Thoracic aorta (tissue), 2 donors: ENCODE measurements around the gene SORCS1. TPM values are rescaled to one million over a fixed set of nuclear protein-coding genes. Genes with fewer than 3 reads are reported as not detected.

Experiments
- ATAC-seq: fragments of 150-250 bp; one replicate; pipeline ENCODE4 v1.8.0; 2017; ENCODE audit warnings: low read depth; ENCODE audit not compliant: insufficient number of reproducible peaks, low FRiP score
- DNase-seq: peaks from one replicate; pipeline ENCODE4 v3.0.0-alpha.2; 2020; ENCODE audit warnings: low spot score
- H3K27ac ChIP-seq, 2 donors: fragments of 200-600 bp; sonication (generic); 1 replicate in 1 of 2; 2 replicates in 1 of 2; pipeline ENCODE4 v1.5.1; 2016; ENCODE audit warnings: mild to moderate bottlenecking in 2 of 2, moderate library complexity in 2 of 2
- H3K27me3 ChIP-seq: fragments of 200-600 bp; sonication (generic); replicated peaks from 2 replicates; pipeline ENCODE4 v1.6.0; 2016; ENCODE audit warnings: mild to moderate bottlenecking; ENCODE audit not compliant: insufficient read depth
- H3K36me3 ChIP-seq: fragments of 200-600 bp; sonication (generic); one replicate; pipeline ENCODE4 v1.5.1; 2016
- H3K4me1 ChIP-seq, 2 donors: fragments of 200-600 bp; sonication (generic); 1 replicate in 1 of 2; 2 replicates in 1 of 2; pipeline versions ENCODE4 v1.5.1 to v1.6.0; 2016; ENCODE audit warnings: low read depth in 2 of 2, mild to moderate bottlenecking in 1 of 2; ENCODE audit not compliant: control insufficient read depth in 1 of 2
- H3K4me3 ChIP-seq: fragments of 200-600 bp; sonication (generic); 2 replicates; pipeline ENCODE4 v1.5.1; 2016; ENCODE audit warnings: mild to moderate bottlenecking
- H3K9me3 ChIP-seq: fragments of 200-600 bp; sonication (generic); 2 replicates; pipeline ENCODE4 v1.5.1; 2016
- total RNA-seq, 2 donors: library from RNA; depleted of rRNA; stranded (reverse); fragments of >200 nt; gene quantifications; one replicate each; pipeline versions ENCODE4 v1.1.0 to v1.2.3, GENCODE V29; 2016
- TF ChIP-seq, protein P1 (sequence below): fragments of 200-600 bp; sonication (generic); IDR thresholded peaks from one replicate; pipeline ENCODE4 v1.5.1; 2019; ENCODE audit warnings: antibody characterized with exemption

Gene SORCS1
- total RNA-seq, 2 donors from 2014 or later = 0.27 to 1.1 TPM

DNA sequence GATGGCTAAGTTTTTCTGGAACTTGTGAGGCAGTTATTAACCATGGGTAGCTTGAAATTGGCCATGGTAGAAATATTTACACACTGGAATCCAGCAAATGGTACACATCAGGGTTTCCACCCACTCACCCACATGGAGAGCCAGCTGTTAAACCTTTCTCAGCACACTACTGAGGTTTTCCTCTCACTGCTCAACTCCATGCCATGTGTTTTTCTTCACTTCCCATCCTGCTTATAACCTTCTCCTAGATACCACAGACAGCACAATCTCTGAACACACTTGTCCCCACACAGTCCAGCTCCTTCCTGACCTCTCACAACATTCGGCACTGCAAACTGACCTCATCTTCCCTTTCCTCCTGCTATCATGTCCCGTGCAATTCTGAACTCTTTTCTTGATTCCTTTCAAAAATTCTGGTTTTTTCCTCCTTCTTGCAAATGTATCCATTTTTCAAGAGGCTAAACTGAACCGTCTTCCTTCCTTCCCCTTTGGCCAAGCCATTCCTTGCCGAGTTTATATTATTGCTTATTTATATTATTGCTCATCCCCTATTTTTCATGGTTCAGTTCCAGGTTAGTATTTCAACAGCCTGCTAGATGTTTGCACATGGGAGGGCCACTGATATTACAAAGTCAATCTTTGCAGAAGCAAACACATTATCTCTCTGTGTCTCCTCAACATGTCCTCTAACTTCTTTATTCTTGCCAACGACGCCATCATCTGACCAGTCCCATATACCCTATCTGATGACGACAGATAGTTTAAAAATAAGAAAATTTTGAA, 606.4 kb downstream of the SORCS1 start:
- H3K27me3 ChIP-seq = no peaks in the 10 kb centered on the region
- no peak for ATAC-seq
- no peaks in the 10 kb centered on the region for H3K4me1 ChIP-seq
- no peak for DNase-seq
- TF ChIP-seq, protein P1, sequence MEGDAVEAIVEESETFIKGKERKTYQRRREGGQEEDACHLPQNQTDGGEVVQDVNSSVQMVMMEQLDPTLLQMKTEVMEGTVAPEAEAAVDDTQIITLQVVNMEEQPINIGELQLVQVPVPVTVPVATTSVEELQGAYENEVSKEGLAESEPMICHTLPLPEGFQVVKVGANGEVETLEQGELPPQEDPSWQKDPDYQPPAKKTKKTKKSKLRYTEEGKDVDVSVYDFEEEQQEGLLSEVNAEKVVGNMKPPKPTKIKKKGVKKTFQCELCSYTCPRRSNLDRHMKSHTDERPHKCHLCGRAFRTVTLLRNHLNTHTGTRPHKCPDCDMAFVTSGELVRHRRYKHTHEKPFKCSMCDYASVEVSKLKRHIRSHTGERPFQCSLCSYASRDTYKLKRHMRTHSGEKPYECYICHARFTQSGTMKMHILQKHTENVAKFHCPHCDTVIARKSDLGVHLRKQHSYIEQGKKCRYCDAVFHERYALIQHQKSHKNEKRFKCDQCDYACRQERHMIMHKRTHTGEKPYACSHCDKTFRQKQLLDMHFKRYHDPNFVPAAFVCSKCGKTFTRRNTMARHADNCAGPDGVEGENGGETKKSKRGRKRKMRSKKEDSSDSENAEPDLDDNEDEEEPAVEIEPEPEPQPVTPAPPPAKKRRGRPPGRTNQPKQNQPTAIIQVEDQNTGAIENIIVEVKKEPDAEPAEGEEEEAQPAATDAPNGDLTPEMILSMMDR = no peak
- no peak overlapping the region for H3K4me3 ChIP-seq
- H3K27ac ChIP-seq = no peak overlapping the region
- H3K9me3 ChIP-seq = no peaks in the 10 kb centered on the region
- no peaks in the 10 kb centered on the region for H3K36me3 ChIP-seq

DNA sequence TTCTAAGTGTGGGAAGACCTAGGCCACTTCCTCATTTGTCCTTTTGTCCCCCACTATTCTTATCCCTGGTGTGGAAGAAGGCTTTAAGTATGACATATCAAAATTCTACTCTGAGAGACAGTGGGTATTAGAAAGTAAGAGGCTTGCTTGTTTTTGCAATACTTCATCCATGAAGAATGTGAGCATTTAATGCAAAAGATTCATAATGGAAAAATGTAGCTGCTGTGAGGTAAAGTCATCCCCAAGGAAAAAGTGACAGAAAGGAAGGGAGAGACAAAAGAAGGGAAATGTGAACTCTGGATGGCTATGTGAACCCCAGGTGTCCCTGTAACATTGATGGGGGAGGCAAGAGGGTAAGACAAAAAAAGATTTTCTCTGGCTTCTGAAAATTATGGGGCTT, 607.5 kb downstream of the SORCS1 start:
- Histone ChIP-seq H3K4me3 (no peak overlapping the region), H3K4me1 (no peaks in the 10 kb centered on the region), H3K27me3 (no peaks in the 10 kb centered on the region), H3K9me3 (no peaks in the 10 kb centered on the region), H3K27ac (no peak overlapping the region), H3K36me3 (no peaks in the 10 kb centered on the region)
- ATAC-seq (no peak), DNase-seq (no peak)
- TF ChIP-seq, protein P1 = no peak

DNA sequence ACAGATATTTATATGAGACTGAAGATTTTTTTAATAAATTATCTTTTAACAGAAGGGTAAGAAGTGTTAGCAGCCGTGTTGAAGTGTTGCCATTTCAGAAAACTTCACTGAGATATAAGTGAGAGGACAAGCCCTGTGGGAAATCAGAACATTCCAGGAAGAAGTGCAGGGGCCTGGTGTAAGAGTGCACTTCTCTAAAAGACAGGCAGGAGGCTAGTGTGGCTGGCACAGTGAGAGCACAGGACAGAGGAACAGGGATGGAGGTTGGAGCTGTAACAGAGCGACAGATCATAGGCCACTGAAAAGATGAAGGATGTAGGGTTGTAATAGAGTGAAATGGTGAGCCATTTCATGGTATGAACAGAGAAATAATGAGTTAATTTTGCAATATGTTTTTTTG, 608.9 kb downstream of the SORCS1 start:
- no peak for ATAC-seq
- Histone ChIP-seq H3K27me3 (no peaks in the 10 kb centered on the region), H3K4me3 (no peak overlapping the region), H3K27ac (no peak overlapping the region), H3K4me1 (no peaks in the 10 kb centered on the region), H3K36me3 (no peaks in the 10 kb centered on the region), H3K9me3 (no peaks in the 10 kb centered on the region)
- TF ChIP-seq, protein P1 = no peak
- no peak for DNase-seq

DNA sequence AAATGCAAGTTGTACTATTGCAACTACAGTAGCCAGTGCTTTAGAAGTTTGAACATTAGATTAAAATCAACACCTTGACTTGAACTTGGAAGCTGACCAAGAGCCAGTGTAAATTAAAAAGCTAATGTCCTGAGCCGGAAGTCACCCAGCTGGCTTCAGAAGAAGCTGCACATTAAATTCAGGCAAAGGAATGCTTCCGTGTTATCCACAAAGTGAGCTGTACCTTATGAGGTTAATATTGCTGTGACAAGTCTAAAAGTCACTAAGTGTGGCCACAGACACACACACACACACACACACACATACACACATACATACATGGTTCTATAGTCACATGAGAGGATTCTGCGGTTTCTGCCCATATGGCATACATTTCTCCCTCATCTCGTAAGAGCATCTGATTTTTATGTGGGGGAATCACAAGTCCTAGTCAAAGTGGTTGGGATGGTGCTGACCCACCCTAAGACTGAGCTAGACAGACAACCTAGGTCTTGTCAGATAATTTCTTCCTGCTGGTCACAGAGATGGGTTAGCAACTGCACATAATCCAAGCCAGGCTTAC, 612.9 kb downstream of the SORCS1 start:
- ATAC-seq = no peak
- no peaks in the 10 kb centered on the region for H3K9me3 ChIP-seq
- DNase-seq = no peak
- H3K4me1 ChIP-seq = no peaks in the 10 kb centered on the region
- H3K4me3 ChIP-seq = no peak overlapping the region
- TF ChIP-seq, protein P1 = no peak
- H3K27me3 ChIP-seq = no peaks in the 10 kb centered on the region
- H3K36me3 ChIP-seq = no peaks in the 10 kb centered on the region
- H3K27ac ChIP-seq = no peak overlapping the region

DNA sequence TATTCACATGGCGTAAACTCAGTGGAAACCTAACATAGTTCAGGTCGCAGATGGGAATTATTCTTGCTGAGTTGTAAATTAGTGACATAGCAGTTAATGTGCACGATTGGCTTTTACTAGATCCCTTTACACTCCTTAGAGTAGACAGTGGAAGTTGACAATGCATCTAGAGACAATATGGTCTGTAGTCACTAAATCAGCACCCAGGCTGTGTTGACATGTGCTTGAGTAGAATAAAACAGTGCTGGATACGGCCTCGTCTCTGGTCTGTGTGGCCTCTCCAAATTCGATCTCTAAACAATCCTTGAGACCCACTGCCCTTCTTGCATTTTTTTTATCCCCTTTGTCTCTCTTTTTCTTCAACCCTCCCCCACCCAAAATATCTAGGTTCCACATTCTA, 615.7 kb downstream of the SORCS1 start:
- H3K27me3 ChIP-seq = no peaks in the 10 kb centered on the region
- H3K4me3 ChIP-seq = no peak overlapping the region
- H3K4me1 ChIP-seq = no peaks in the 10 kb centered on the region
- H3K27ac ChIP-seq = no peak overlapping the region
- no peaks in the 10 kb centered on the region for H3K36me3 ChIP-seq
- ATAC-seq (no peak), DNase-seq (no peak)
- no peaks in the 10 kb centered on the region for H3K9me3 ChIP-seq
- TF ChIP-seq, protein P1 = no peak
